Esophagus (tissue), 2 donors: ENCODE data around the gene CERS4. TPM values are rescaled to one million over a fixed set of nuclear protein-coding genes. Genes with fewer than 3 reads are reported as not detected.
A peak's percentile ranks its signal among the peaks of the same experiment; 100 is the strongest.

Source experiments
- H3K27ac ChIP-seq, 2 donors: one replicate each; pipeline ENCODE4 v1.5.1; 2013; ENCODE audit warnings: low read depth in 2 of 2, mild to moderate bottlenecking in 2 of 2, inconsistent platforms in 1 of 2, low read length in 1 of 2, moderate library complexity in 1 of 2
- H3K27me3 ChIP-seq, 2 donors: one replicate each; pipeline ENCODE4 v1.6.1; 2013; ENCODE audit warnings: low read length in 2 of 2, control low read depth in 1 of 2, mild to moderate bottlenecking in 1 of 2; ENCODE audit not compliant: insufficient read depth in 2 of 2, control insufficient read depth in 1 of 2
- H3K36me3 ChIP-seq, 2 donors: one replicate each; pipeline ENCODE4 v1.6.1; 2013; ENCODE audit warnings: low read length in 1 of 2; ENCODE audit not compliant: control insufficient read depth in 2 of 2, insufficient read depth in 2 of 2
- H3K4me1 ChIP-seq, 2 donors: one replicate each; pipeline ENCODE4 v1.6.1; 2013; ENCODE audit warnings: low read length in 1 of 2; ENCODE audit not compliant: control insufficient read depth in 2 of 2, insufficient read depth in 2 of 2
- H3K4me3 ChIP-seq, 2 donors: one replicate each; pipeline ENCODE4 v1.5.1; 2013; ENCODE audit warnings: low read length in 2 of 2, mild to moderate bottlenecking in 2 of 2, low read depth in 1 of 2, moderate library complexity in 1 of 2
- H3K9me3 ChIP-seq, 2 donors: one replicate each; pipeline ENCODE4 v1.6.1; 2013; ENCODE audit warnings: mild to moderate bottlenecking in 2 of 2, low read depth in 1 of 2, low read length in 1 of 2, moderate library complexity in 1 of 2; ENCODE audit not compliant: control insufficient read depth in 2 of 2, insufficient read depth in 1 of 2
- WGBS, 2 donors: extraction: QIAGEN DNeasy Blood & Tissue Kit; methylation state at CpG; one replicate each; pipeline ENCODE4 v1.1.7; 2013; 5-methylcytosine and 5-hydroxymethylcytosine counted together
- polyA plus RNA-seq, 2 donors: library from polyadenylated mRNA; stranded (reverse); fragments of 200-250 nt; gene quantifications; one replicate each; pipeline ENCODE4 v1.2.3, GENCODE V29; 2013
- donor health status: healthy with polysubstance abuse.
- donor health status: Bipolar disorder and iron deficiency.

The CERS4 gene
- polyA plus RNA-seq, 2 donors: 67.7 to 70.0 TPM

DNA sequence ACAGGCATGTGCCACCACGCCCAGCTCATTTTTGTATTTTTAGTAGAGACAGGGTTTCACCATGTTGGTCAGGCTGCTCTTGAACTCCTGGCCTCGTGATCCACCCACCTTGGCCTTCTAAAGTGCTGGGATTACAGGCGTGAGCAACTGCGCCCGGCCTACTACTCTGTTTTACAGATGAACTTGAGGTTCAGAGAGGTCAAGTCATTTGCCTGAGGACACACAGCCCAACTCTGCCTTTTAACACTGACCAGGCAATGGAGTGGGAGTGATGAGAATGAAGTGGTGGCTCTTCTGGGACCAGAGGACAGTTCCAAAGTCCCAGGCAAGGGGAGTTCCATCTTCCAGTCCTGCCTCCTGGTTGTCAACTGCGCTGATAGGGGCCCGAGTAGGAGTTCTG is 41.4 kb downstream of the CERS4 start:
- H3K36me3 ChIP-seq: peaks cover 0 to 17% of the 10 kb centered on the region in 2 donors
- no peak overlapping the region for H3K4me3 ChIP-seq
- H3K4me1 ChIP-seq: peaks cover 0 to 8% of the 10 kb centered on the region in 2 donors
- no peaks in the 10 kb centered on the region for H3K27me3 ChIP-seq
- WGBS, 2 donors: 79% methylated on average over 7 of the region's 7 CpGs
- H3K9me3 ChIP-seq: no peaks in the 10 kb centered on the region
- peak overlapping the region in 1 of 2 donors; percentile 11 for H3K27ac ChIP-seq

DNA sequence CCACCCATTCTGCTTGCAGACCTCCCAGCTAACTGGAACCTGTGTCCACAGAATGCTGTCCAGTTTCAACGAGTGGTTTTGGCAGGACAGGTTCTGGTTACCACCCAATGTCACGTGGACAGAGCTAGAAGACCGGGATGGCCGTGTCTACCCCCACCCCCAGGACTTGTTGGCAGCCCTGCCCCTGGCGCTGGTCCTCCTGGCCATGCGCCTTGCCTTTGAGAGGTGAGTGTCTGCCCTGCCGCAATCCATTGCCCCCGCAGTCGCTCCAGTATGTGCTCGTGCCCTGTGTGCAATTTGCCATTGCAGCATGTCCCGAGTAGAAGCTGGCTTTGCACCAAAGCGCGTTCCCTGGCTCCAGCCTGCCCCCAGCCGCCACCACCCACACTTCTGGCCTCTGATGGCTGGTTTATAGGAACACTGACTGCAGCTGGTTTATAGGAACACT is 41.9 kb downstream of the CERS4 start:
- Histone ChIP-seq H3K27ac (peak overlapping the region in 1 of 2 donors; percentile 11), H3K36me3 (peaks cover 4 to 18% of the 10 kb centered on the region in 2 donors), H3K4me1 (peaks cover 2 to 8% of the 10 kb centered on the region in 2 donors), H3K4me3 (no peak overlapping the region), H3K9me3 (no peaks in the 10 kb centered on the region), H3K27me3 (no peaks in the 10 kb centered on the region)
- WGBS, 2 donors: 34 to 38% methylated on average over 14 of the region's 14 CpGs

DNA sequence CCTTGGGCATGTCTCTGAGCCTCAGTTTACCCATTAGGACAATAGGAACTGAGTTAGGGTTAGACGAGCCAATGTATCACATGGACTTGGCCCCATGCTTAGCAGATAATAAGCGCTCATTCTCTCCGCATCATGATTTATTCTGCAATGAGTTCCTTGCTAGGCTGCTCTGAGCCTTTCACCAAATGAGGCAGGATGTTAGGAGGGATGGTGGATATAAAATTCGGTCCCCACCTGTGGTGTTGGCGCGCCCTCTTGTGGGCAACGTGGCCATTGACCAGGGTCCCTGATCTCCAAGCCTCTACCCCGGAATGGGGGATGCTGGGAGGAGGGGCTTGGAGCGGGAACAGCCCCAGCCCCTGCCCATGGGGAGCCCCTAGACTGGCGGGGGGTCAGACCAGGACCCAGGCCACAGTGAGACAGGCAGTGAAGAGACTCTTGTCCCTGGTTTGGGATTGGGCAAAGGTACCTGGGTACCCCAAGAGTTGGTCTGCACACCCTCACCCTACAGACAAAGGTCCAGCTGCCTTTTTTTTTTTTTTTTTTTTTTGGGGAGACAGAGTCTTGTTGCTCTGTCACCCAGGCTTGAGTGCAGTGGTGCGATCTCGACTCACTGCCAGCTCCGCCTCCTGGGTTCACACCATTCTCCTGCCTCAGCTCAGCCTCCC is 43.9 kb downstream of the CERS4 start:
- peaks cover 2 to 8% of the 10 kb centered on the region in 2 donors for H3K4me1 ChIP-seq
- WGBS, 2 donors: 25 to 27% methylated on average over 13 of the region's 13 CpGs
- H3K36me3 ChIP-seq: peaks cover 14 to 35% of the 10 kb centered on the region in 2 donors
- H3K4me3 ChIP-seq: no peak overlapping the region
- no peaks in the 10 kb centered on the region for H3K9me3 ChIP-seq
- no peak overlapping the region for H3K27ac ChIP-seq
- H3K27me3 ChIP-seq: no peaks in the 10 kb centered on the region

DNA sequence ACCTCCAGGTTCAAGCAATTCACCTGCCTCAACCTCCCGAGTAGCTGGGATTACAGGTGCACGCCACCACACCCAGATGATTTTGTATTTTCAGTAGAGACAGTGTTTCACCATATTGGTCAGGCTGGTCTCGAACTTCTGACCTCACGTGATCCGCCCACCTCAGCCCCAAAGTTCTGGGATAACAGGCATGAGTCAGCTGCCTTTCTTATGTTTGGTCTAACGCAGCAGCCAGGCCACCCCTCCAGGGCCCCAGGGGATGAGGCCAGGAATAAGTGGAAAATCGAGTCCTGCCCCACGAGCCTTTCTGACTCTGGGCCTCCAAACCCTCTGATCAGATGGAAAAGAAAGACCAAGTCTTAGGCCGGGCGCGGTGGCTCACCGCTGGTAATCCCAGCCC is 44.5 kb downstream of the CERS4 start:
- peaks cover 14 to 35% of the 10 kb centered on the region in 2 donors for H3K36me3 ChIP-seq
- 73 to 80% methylated on average over 12 of the region's 12 CpGs for WGBS, 2 donors

DNA sequence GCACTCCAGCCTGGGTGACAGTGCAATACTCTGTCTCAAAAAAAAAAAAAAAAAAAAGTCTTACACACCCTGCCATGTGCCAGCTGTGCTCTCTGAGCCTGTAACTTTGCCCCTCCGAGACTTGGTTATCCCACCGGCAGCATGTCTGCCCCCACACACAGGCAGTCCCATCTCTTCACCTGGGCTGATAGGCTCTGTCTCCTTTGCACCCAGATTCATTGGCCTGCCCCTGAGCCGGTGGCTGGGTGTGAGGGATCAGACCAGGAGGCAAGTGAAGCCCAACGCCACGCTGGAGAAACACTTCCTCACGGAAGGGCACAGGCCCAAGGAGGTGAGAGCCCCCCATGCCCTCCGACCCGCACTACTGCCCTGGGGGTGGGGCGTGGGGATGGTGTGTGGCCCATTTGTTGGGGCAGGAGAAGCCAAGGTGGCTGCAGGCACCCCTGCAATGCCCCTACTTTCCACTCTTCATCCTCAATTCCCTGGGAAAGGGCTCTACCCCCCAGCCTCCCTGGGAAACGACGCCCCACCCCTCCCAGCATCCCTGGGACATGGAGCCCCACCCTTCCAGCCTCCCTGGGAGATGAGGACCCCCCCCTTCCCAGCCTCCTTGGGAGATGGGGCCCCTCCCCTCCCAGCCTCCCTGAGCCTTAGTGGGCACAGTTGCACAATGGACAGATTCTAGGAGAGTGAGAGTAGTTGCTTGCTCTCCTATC is 45.3 kb downstream of the CERS4 start:
- WGBS, 2 donors: 85 to 88% methylated on average over 11 of the region's 11 CpGs
- H3K36me3 ChIP-seq: peaks cover 14 to 40% of the 10 kb centered on the region in 2 donors

More for the DNA sequence above, 44.5 kb downstream of the CERS4 start:
- no peaks in the 10 kb centered on the region for H3K27me3 ChIP-seq
- no peaks in the 10 kb centered on the region for H3K9me3 ChIP-seq
- peaks cover 2 to 8% of the 10 kb centered on the region in 2 donors for H3K4me1 ChIP-seq
- H3K4me3 ChIP-seq: no peak overlapping the region
- no peak overlapping the region for H3K27ac ChIP-seq

DNA sequence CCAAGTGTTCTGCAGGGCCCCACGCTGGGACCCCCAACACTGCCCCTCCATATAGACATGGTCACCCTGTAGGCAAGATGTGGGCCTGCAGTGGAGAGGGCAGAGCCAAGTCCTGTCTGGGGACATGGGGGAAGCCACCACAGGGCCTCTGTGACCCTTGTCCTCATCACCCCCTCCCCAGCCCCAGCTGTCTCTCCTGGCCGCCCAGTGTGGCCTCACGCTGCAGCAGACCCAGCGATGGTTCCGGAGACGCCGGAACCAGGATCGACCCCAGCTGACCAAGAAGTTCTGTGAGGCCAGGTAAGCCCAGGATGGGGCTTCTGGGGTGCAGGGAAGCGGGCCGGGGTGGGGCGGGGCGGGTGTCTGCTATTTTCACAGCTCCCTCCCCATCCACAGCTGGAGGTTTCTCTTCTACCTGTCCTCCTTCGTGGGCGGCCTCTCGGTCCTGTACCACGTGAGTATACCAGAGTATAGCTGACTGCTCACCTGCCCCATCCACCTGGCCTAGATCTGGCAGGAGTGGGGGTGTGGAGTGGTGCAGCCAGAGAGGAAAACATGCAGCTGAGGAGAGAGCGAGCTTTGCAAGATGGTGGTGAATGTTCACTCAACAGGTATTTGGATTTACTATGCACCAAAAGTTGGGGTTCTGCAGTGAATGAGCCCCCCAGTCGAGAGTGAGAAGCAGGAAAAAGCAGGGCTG is 46.4 kb downstream of the CERS4 start:
- Histone ChIP-seq H3K36me3 (peaks cover 14 to 44% of the 10 kb centered on the region in 2 donors), H3K27me3 (no peaks in the 10 kb centered on the region), H3K4me1 (peaks cover 2 to 7% of the 10 kb centered on the region in 2 donors), H3K4me3 (no peak overlapping the region), H3K9me3 (no peaks in the 10 kb centered on the region), H3K27ac (no peak overlapping the region)
- WGBS, 2 donors: 85 to 86% methylated on average over 18 of the region's 18 CpGs

More for the DNA sequence above, 45.3 kb downstream of the CERS4 start:
- no peaks in the 10 kb centered on the region for H3K27me3 ChIP-seq
- no peak overlapping the region for H3K27ac ChIP-seq
- peaks cover 2 to 8% of the 10 kb centered on the region in 2 donors for H3K4me1 ChIP-seq
- no peak overlapping the region for H3K4me3 ChIP-seq
- H3K9me3 ChIP-seq: no peaks in the 10 kb centered on the region

DNA sequence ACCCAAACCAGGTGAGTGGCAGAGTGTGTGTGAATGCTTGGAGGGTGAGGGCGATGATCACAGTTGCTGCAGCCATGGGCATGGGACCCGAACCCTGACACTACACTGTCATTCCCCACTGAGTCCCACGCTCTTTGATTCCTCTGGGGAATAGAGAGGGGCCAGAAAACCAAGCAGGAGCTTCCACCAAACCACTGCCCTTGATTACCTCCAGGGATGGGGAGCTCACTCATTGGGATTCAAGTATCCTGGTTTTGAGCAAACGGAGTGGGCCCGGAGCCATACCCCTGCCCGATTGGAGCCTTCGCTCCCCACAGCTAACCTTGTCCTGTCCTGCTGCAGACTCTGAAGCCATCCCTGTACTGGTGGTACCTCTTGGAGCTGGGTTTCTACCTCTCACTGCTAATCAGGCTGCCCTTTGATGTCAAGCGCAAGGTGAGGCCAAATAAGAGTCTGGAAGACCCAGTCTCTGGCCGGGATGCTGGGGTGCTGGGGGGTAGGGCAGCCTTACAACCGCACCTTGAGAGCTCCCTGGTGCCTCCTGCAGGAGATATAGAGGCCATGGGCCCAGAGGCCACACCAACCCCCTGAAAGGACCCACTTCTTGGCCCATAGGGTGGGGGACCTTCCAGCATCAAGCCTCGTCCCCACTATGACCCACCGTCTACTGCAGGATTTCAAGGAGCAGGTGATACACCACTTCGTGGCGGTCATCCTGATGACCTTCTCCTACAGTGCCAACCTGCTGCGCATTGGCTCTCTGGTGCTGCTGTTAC is 47.3 kb downstream of the CERS4 start:
- Histone ChIP-seq H3K4me1 (peaks cover 0 to 2% of the 10 kb centered on the region in 2 donors), H3K27ac (no peak overlapping the region), H3K9me3 (no peaks in the 10 kb centered on the region), H3K36me3 (peaks cover 14 to 42% of the 10 kb centered on the region in 2 donors), H3K27me3 (no peaks in the 10 kb centered on the region), H3K4me3 (no peak overlapping the region)
- 95 to 96% methylated on average over 14 to 15 of the region's 15 CpGs for WGBS, 2 donors

DNA sequence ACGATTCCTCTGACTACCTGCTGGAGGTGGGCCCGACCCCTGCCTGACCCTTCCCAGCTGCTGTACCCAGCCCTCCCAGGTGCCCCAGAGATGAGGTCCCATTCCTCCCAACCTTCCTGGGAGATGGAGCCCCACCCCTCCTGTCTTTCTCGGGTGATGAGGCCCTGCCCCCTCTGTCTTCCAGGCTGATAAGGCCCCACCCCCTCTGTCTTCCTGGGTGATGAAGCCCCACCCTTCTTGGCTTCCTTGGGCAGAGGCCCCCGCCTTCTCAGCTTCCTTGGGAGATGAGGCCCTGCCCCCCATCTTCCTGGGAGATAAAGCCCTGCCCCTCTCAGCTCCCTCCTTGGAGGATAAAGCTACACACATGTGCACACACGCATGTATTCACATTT is 47.9 kb downstream of the CERS4 start:
- H3K27me3 ChIP-seq: no peaks in the 10 kb centered on the region
- H3K4me3 ChIP-seq: no peak overlapping the region
- H3K9me3 ChIP-seq: no peaks in the 10 kb centered on the region
- H3K4me1 ChIP-seq: peaks cover 0 to 2% of the 10 kb centered on the region in 2 donors
- no peak overlapping the region for H3K27ac ChIP-seq
- WGBS, 2 donors: 65 to 67% methylated on average over 5 of the region's 5 CpGs
- H3K36me3 ChIP-seq: peaks cover 14 to 42% of the 10 kb centered on the region in 2 donors
